Progenitor cell of endocrine pancreas (in vitro differentiated cells): ENCODE measurements around the gene DLGAP1. TPM values are rescaled to one million over a fixed set of nuclear protein-coding genes. Genes with fewer than 3 reads are reported as not detected.

Experiments used
- DNase-seq: peaks from one replicate; pipeline ENCODE4 v3.0.0; 2021; ENCODE audit warnings: low spot score; ENCODE audit not compliant: unreplicated experiment
- H3K27ac Mint-ChIP-seq: 2 replicates; pipeline ENCODE4 v1.8.0; 2021; ENCODE audit warnings: mild to moderate bottlenecking, moderate library complexity, mixed read lengths
- H3K27me3 Mint-ChIP-seq: 2 replicates; pipeline ENCODE4 v1.8.0; 2021; ENCODE audit warnings: mixed read lengths
- H3K36me3 Mint-ChIP-seq: 2 replicates; pipeline ENCODE4 v1.8.0; 2022; ENCODE audit warnings: mixed read lengths; ENCODE audit not compliant: insufficient read depth
- H3K4me1 Mint-ChIP-seq: 2 replicates; pipeline ENCODE4 v1.8.0; 2021; ENCODE audit warnings: low read depth, mixed read lengths
- H3K4me3 Mint-ChIP-seq: 2 replicates; pipeline ENCODE4 v1.8.0; 2021; ENCODE audit warnings: low read depth, mild to moderate bottlenecking, moderate library complexity, mixed read lengths
- H3K9me3 Mint-ChIP-seq: 2 replicates; pipeline ENCODE4 v1.8.0; 2021; ENCODE audit warnings: low read depth, mixed read lengths
- CTCF ChIP-seq: fragments of 200-600 bp; sonication (generic); IDR thresholded peaks from one replicate; pipeline ENCODE4 v1.5.0; 2021; ENCODE audit warnings: antibody characterized with exemption, mild to moderate bottlenecking; ENCODE audit not compliant: unreplicated experiment
- total RNA-seq: library from RNA; stranded (reverse); gene quantifications from 2 replicates; pipeline ENCODE4 v1.2.1, GENCODE V29; 2021

DLGAP1 gene
- total RNA-seq, 1 donor from 2014 or later, result 16.7 TPM

- H3K4me1 Mint-ChIP-seq, result peaks cover 8% of the 10 kb centered on the region
Observed at GRCh38 chr18:3793545-3793944, 661.6 kb downstream of the DLGAP1 start.

GRCh38 chr18:3793111-3793510 lies 662.0 kb downstream of the DLGAP1 start:
- no peak for TF ChIP-seq CTCF
- peaks cover 18% of the 10 kb centered on the region for H3K27me3 Mint-ChIP-seq
- no peak for DNase-seq
- H3K36me3 Mint-ChIP-seq, result peaks cover 3% of the 10 kb centered on the region
- H3K9me3 Mint-ChIP-seq, result no peaks in the 10 kb centered on the region
- no peak overlapping the region for H3K4me3 Mint-ChIP-seq
- peaks cover 5% of the 10 kb centered on the region for H3K4me1 Mint-ChIP-seq
- H3K27ac Mint-ChIP-seq, result no peak overlapping the region

More at GRCh38 chr18:3793545-3793944, 661.6 kb downstream of the DLGAP1 start:
- peaks cover 3% of the 10 kb centered on the region for H3K36me3 Mint-ChIP-seq
- no peaks in the 10 kb centered on the region for H3K9me3 Mint-ChIP-seq
- TF ChIP-seq CTCF, result no peak
- H3K27ac Mint-ChIP-seq, result no peak overlapping the region
- no peak overlapping the region for H3K4me3 Mint-ChIP-seq
- H3K27me3 Mint-ChIP-seq, result peaks cover 18% of the 10 kb centered on the region
- DNase-seq, result no peak

- no peaks in the 10 kb centered on the region for H3K9me3 Mint-ChIP-seq
- peaks cover 18% of the 10 kb centered on the region for H3K27me3 Mint-ChIP-seq
- H3K4me3 Mint-ChIP-seq, result no peak overlapping the region
- DNase-seq, result no peak
- H3K27ac Mint-ChIP-seq, result no peak overlapping the region
- no peaks in the 10 kb centered on the region for H3K36me3 Mint-ChIP-seq
- H3K4me1 Mint-ChIP-seq, result peaks cover 1% of the 10 kb centered on the region
- TF ChIP-seq CTCF, result no peak
Observed at GRCh38 chr18:3792711-3793110, 662.4 kb downstream of the DLGAP1 start.

GRCh38 chr18:3791238-3791637 lies 663.9 kb downstream of the DLGAP1 start:
- no peaks in the 10 kb centered on the region for H3K4me1 Mint-ChIP-seq
- H3K9me3 Mint-ChIP-seq, result no peaks in the 10 kb centered on the region
- H3K36me3 Mint-ChIP-seq, result no peaks in the 10 kb centered on the region
- no peak for DNase-seq
- TF ChIP-seq CTCF, result no peak
- no peak overlapping the region for H3K27ac Mint-ChIP-seq
- H3K27me3 Mint-ChIP-seq, result peaks cover 18% of the 10 kb centered on the region
- no peak overlapping the region for H3K4me3 Mint-ChIP-seq

DNA sequence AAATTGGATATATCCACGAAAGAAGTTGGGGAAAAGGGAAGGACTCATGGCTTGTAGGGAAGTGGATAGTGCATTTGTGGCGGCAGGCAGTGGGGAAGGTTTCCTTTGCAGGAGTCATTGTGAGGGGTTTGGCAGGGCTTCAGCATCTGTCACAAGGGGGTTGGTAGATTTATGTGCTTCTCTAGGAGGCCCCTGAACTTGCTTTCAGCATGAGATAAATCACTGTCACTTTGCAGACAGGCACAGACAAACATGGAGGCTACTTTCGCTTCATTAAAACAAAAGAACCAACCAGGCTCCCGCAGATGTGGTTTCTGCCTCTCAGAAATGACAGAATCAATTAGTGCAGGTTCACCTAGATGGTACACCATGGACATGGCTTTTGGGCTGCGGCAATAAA lies 664.4 kb downstream of the DLGAP1 start:
- no peaks in the 10 kb centered on the region for H3K9me3 Mint-ChIP-seq

More for the DNA sequence above, 664.4 kb downstream of the DLGAP1 start:
- Mint-ChIP-seq H3K27ac (no peak overlapping the region), H3K4me3 (no peak overlapping the region), H3K4me1 (no peaks in the 10 kb centered on the region), H3K27me3 (peaks cover 18% of the 10 kb centered on the region), H3K36me3 (peaks cover 2% of the 10 kb centered on the region)
- no peak for DNase-seq
- TF ChIP-seq CTCF, result no peak
